Lower leg skin (tissue), 4 donors: ENCODE results near the gene SYT9. TPM values are rescaled to one million over a fixed set of nuclear protein-coding genes. Genes with fewer than 3 reads are reported as not detected.

Source experiments
- DNase-seq, 2 donors: peaks; one replicate each; pipeline ENCODE4 v3.0.0-alpha.2; 2019; ENCODE audit warnings: low spot score in 2 of 2
- H3K4me3 ChIP-seq: fragments of 200-600 bp; sonication (generic); 2 replicates; pipeline ENCODE4 v1.5.1; 2017; ENCODE audit warnings: mild to moderate bottlenecking, low read depth; ENCODE audit not compliant: poor library complexity, severe bottlenecking
- POLR2A ChIP-seq, 2 donors: fragments of 450-650 bp; IDR thresholded peaks; one replicate each; pipeline ENCODE4 v1.6.1; 2016 to 2017; ENCODE audit warnings: antibody characterized with exemption in 2 of 2, mild to moderate bottlenecking in 1 of 2, moderate library complexity in 1 of 2
- WGBS, 2 donors: methylation state at CpG; one replicate each; pipeline ENCODE4 v1.1.5; 2018; 5-methylcytosine and 5-hydroxymethylcytosine counted together
- intact Hi-C: fragments of 100-400 bp; cut with DNase I; formaldehyde crosslinking; loops from one replicate; pipeline ENCODE4 v1.15.0; 2023; ENCODE audit warnings: low total_unique reads
- total RNA-seq, 4 donors: library from RNA; depleted of rRNA; stranded (reverse); fragments of >200 nt; gene quantifications; one replicate each; pipeline ENCODE4 v1.1.0, GENCODE V29; 2016
- TF ChIP-seq, protein P1 (sequence below), 3 donors: fragments of 450-650 bp; IDR thresholded peaks; one replicate each; pipeline ENCODE4 v1.5.1; 2016; ENCODE audit warnings: antibody characterized with exemption in 3 of 3, mild to moderate bottlenecking in 3 of 3, moderate library complexity in 2 of 3

The SYT9 gene
- total RNA-seq, 4 donors from 2014 or later: 0.37 to 0.84 (median 0.71) TPM; not detected in 1

DNA sequence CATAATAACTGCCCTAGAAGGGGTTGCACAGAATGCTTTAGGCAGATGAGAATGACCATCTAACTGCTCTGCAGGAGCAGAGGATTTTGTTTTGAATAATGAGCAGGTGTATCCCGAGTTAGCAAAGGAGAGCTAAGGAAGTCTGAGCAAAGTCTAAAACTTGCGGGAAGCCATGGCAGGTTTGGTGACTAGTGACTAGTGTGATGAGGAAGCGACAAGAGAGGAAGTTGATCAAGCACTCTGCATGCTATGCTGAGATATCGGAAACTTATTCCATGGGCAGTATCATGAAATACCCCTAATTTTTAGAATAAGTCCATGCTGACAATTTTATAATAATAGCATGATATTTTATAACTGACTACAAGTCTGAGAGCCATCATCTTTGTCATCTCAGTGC lies 246.5 kb downstream of the SYT9 start:
- intact Hi-C loops: no loop called here
- 78 to 89% methylated on average over 4 of the region's 4 CpGs for WGBS, 2 donors
- no peak for DNase-seq
- H3K4me3 ChIP-seq: no peak overlapping the region
- TF ChIP-seq POLR2A (IDR thresholded peaks at IDR 0.05): no peak
- TF ChIP-seq, protein P1, sequence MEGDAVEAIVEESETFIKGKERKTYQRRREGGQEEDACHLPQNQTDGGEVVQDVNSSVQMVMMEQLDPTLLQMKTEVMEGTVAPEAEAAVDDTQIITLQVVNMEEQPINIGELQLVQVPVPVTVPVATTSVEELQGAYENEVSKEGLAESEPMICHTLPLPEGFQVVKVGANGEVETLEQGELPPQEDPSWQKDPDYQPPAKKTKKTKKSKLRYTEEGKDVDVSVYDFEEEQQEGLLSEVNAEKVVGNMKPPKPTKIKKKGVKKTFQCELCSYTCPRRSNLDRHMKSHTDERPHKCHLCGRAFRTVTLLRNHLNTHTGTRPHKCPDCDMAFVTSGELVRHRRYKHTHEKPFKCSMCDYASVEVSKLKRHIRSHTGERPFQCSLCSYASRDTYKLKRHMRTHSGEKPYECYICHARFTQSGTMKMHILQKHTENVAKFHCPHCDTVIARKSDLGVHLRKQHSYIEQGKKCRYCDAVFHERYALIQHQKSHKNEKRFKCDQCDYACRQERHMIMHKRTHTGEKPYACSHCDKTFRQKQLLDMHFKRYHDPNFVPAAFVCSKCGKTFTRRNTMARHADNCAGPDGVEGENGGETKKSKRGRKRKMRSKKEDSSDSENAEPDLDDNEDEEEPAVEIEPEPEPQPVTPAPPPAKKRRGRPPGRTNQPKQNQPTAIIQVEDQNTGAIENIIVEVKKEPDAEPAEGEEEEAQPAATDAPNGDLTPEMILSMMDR (IDR thresholded peaks at IDR 0.05): no peak

DNA sequence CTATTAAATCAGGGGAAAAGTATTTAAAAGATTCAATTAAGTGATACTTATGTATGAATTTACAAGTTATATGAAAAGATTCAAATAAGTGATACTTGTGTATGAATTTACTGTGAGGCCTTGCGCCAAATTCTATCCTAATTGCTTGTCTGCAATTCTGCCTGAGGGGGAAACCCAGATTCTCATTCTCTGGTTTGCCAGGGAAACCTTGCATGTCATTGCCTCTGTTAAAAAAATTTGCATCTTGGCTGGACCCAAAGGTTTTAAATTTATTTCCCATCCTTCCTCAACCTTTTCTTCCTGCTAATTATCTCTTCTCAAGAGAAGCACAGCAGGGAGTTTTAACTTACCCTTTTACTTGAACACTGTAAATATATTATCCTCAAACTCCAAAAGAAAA lies 247.4 kb downstream of the SYT9 start:
- DNase-seq: no peak
- intact Hi-C loops: no loop called here
- WGBS, 2 donors: 48 to 59% methylated on average over 1 of the region's 1 CpG
- TF ChIP-seq, protein P1 (IDR thresholded peaks at IDR 0.05): no peak
- no peak for TF ChIP-seq POLR2A (IDR thresholded peaks at IDR 0.05)
- no peak overlapping the region for H3K4me3 ChIP-seq

DNA sequence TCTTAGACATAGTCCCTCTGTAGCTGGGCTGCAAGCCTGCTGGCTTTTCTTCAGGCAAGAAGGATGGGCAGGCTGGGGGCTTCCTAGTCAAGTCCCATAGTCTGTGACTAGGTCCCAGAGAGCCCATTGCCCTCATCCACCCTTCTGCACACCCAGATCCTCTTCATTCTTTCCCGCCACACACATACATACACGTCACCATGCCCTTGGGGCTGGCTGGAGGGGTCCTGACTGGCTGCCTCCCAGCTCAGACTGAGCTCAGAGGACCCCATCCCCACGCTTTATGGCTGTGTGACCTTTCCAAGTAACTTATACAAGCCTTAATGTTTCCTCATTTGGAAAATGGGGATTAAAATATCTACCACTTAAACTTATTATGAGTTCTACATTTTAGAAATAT lies 248.5 kb downstream of the SYT9 start:
- TF ChIP-seq, protein P1 (IDR thresholded peaks at IDR 0.05): no peak
- TF ChIP-seq POLR2A (IDR thresholded peaks at IDR 0.05): no peak
- no peak overlapping the region for H3K4me3 ChIP-seq
- DNase-seq: no peak
- intact Hi-C loops: no loop called here
- 88 to 91% methylated on average over 3 of the region's 3 CpGs for WGBS, 2 donors

DNA sequence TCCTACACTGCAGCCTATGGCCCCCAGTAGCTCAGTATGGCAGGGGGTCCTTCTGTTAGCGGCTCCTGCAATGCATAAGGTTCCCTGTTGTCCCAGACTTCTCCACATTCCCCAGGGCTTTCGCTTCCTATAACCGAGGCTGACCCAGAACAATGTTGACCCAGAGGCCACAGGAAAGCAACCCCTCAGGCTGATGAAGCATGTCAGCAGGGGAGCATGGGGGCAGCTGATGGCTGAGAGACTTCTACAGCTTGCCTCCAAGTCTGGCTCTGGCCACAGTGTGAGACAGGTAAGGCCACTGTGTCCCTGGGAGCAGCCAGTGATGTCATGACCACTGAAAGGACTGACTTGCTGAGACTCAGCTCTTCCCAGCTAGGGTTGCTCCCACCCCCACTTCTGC lies 249.5 kb downstream of the SYT9 start:
- no peak for DNase-seq
- H3K4me3 ChIP-seq: no peak overlapping the region
- intact Hi-C loops: no loop called here
- 87 to 93% methylated on average over 3 of the region's 3 CpGs for WGBS, 2 donors
- TF ChIP-seq, protein P1 (IDR thresholded peaks at IDR 0.05): no peak
- no peak for TF ChIP-seq POLR2A (IDR thresholded peaks at IDR 0.05)

DNA sequence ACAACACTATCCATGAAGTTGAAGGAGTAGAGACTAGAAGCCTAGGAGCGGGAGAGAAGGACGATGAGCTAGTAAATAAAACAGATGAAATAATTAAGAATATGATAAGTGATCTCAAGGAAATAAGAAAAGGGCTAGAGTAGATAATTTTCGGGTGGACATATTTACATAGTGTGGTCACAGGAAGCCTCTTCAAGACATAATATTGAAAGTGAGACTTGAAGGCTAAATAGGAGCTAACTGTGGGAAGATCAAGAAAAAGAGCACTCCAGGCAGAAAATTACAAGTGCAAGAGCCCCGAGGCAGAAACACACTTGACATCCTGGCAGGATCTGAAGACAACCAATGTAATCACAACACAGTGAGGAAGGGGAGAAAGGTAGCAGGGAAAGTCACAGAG lies 250.2 kb downstream of the SYT9 start:
- no peak overlapping the region for H3K4me3 ChIP-seq
- TF ChIP-seq, protein P1 (IDR thresholded peaks at IDR 0.05): no peak
- TF ChIP-seq POLR2A (IDR thresholded peaks at IDR 0.05): no peak
- DNase-seq: no peak
- 91 to 93% methylated on average over 4 of the region's 4 CpGs for WGBS, 2 donors
- intact Hi-C loops: no loop called here

DNA sequence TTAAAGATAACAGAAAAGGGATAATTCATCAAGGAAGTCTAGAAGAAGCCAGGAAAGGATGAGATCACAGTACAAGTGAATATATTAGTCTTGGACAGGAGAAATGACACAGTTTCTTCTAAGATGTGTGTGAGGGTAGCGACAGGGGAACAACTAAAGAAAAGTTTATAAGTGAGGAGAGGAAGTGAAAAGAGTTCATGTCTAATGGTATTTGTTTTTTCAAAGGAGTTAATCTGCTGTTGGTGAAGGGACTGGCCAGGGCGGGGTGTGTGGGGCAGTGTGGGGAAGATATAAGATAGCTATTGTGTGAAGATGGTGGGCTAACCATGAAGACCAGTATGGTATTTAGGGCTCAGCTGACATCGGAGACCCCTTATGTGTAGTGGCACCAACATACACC lies 254.5 kb downstream of the SYT9 start:
- TF ChIP-seq, protein P1 (IDR thresholded peaks at IDR 0.05): no peak
- TF ChIP-seq POLR2A (IDR thresholded peaks at IDR 0.05): no peak
- 93 to 94% methylated on average over 3 of the region's 3 CpGs for WGBS, 2 donors
- DNase-seq: no peak
- no peak overlapping the region for H3K4me3 ChIP-seq
- intact Hi-C loops: no loop called here
